ENCODE data around the gene UNC45A. TPM values are rescaled to one million over a fixed set of nuclear protein-coding genes. Genes with fewer than 3 reads are reported as not detected.

Gene UNC45A
- total RNA-seq, 1 donor from 2014 or later: 67.0 TPM

DNA sequence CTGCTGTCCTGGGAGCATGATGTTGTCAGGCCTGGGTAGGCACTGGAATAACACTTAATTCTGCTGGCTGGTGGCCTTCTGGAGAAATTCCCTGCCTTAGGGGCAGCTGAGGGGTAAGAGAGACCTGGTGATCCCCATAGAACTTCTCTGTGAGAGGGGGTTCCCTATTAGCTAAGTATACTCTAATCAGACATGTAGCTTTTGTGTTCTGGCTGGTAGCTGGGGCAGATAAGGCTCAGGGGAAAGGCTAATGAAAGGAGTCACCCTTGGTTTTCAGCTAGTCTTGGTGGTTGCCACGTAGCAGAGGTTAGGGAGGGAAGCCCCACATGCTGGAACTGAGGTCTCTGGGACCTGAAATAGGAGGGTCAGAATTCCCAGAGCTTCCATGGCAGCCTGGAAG is 1.8 kb upstream of the UNC45A start:
- Mint-ChIP-seq H3K27ac (peak overlapping the region; percentile 74), H3K27me3 (no peaks in the 10 kb centered on the region), H3K9me3 (no peaks in the 10 kb centered on the region), H3K36me3 (ENCODE audit: low read depth) (peaks cover 16% of the 10 kb centered on the region), H3K4me3 (peak overlapping the region; percentile 17), H3K4me1 (peaks cover 48% of the 10 kb centered on the region)
- intact Hi-C loops (cut with micrococcal nuclease): loop anchor here (2.0 to 10.0 kb wide), 6 partner anchors 61 to 1598 kb away; partner anchors contain the start of genes CIB1, IQGAP1 and POLG
- no peak for DNase-seq

- Mint-ChIP-seq H3K4me3 (peak overlapping the region; percentile 81), H3K36me3 (ENCODE audit: low read depth) (peaks cover 21% of the 10 kb centered on the region), H3K27me3 (no peaks in the 10 kb centered on the region), H3K9me3 (no peaks in the 10 kb centered on the region), H3K27ac (peak overlapping the region; percentile 89), H3K4me1 (peaks cover 42% of the 10 kb centered on the region)
- intact Hi-C loops (cut with micrococcal nuclease): loop anchor here (1.0 to 10.0 kb wide), 8 partner anchors 32 to 1600 kb away; partner anchors contain the start of genes BLM, IQGAP1 and POLG
- DNase-seq: peak; percentile 96
Observed at GRCh38 chr15:90934256-90934948, 683 bp upstream of the UNC45A start.

GRCh38 chr15:90936823-90937222 is 1.7 kb downstream of the UNC45A start:
- no peak for DNase-seq
- Mint-ChIP-seq H3K36me3 (ENCODE audit: low read depth) (peaks cover 35% of the 10 kb centered on the region), H3K9me3 (no peaks in the 10 kb centered on the region), H3K4me1 (peaks cover 28% of the 10 kb centered on the region), H3K27ac (peak overlapping the region; percentile 89), H3K27me3 (no peaks in the 10 kb centered on the region), H3K4me3 (peak overlapping the region; percentile 81)
- intact Hi-C loops (cut with micrococcal nuclease): loop anchor here (10.0 kb wide), 2 partner anchors 552 to 1602 kb away; partner anchors contain the start of genes IQGAP1 and POLG

- Mint-ChIP-seq H3K4me1 (peaks cover 21% of the 10 kb centered on the region), H3K9me3 (no peaks in the 10 kb centered on the region), H3K36me3 (ENCODE audit: low read depth) (peaks cover 43% of the 10 kb centered on the region)
Observed at GRCh38 chr15:90938261-90938660, 3.2 kb downstream of the UNC45A start.

GRCh38 chr15:90939756-90940155 is 4.7 kb downstream of the UNC45A start:
- Mint-ChIP-seq H3K4me3 (no peak overlapping the region), H3K27ac (no peak overlapping the region), H3K27me3 (no peaks in the 10 kb centered on the region), H3K9me3 (no peaks in the 10 kb centered on the region), H3K4me1 (peaks cover 13% of the 10 kb centered on the region), H3K36me3 (ENCODE audit: low read depth) (peaks cover 50% of the 10 kb centered on the region)
- intact Hi-C loops (cut with micrococcal nuclease): loop anchor here (10.0 kb wide), 2 partner anchors 555 to 1605 kb away; partner anchors contain the start of genes IQGAP1 and POLG
- DNase-seq: no peak

More at GRCh38 chr15:90938261-90938660, 3.2 kb downstream of the UNC45A start:
- no peaks in the 10 kb centered on the region for H3K27me3 Mint-ChIP-seq
- no peak overlapping the region for H3K27ac Mint-ChIP-seq
- intact Hi-C loops (cut with micrococcal nuclease): loop anchor here (10.0 kb wide), 2 partner anchors 553 to 1603 kb away; partner anchors contain the start of genes IQGAP1 and POLG
- no peak overlapping the region for H3K4me3 Mint-ChIP-seq
- no peak for DNase-seq

- DNase-seq: no peak
- no peak overlapping the region for H3K27ac Mint-ChIP-seq
- intact Hi-C loops (cut with micrococcal nuclease): no loop called here
- peaks cover 56% of the 10 kb centered on the region for H3K36me3 Mint-ChIP-seq (ENCODE audit: low read depth)
- H3K4me3 Mint-ChIP-seq: no peak overlapping the region
- H3K9me3 Mint-ChIP-seq: no peaks in the 10 kb centered on the region
- no peaks in the 10 kb centered on the region for H3K27me3 Mint-ChIP-seq
- H3K4me1 Mint-ChIP-seq: peaks cover 11% of the 10 kb centered on the region
Observed at GRCh38 chr15:90941038-90941437, 6.0 kb downstream of the UNC45A start.

DNA sequence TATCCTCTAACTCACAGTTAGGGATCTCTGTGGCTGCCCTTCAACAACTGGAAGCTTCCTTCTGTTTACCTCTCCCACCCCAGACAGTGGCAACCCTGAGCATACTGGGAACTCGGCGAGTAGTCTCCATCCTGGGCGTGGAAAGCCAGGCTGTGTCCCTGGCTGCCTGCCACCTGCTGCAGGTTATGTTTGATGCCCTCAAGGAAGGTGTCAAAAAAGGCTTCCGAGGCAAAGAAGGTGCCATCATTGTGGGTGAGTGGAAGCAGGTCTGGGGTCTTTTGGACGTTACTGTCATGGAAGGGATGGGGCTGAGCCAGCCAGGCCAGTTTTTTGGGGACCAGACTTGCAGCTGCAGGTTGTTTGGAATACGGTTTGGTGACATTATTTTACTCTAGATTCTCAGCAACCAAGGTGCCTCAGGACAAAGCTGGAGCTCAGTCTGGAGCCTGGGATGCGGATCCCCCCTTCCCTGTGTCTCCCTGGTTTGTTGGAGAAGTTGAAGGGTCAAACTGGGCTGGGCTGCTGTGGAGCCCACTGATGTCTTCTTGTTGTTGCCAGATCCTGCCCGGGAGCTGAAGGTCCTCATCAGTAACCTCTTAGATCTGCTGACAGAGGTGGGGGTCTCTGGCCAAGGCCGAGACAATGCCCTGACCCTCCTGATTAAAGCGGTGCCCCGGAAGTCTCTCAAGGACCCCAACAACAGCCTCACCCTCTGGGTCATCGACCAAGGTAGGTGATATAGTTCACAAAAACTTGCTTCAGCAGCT is 7.5 kb downstream of the UNC45A start:
- H3K9me3 Mint-ChIP-seq: no peaks in the 10 kb centered on the region
- no peak overlapping the region for H3K27ac Mint-ChIP-seq
- H3K36me3 Mint-ChIP-seq (ENCODE audit: low read depth): peaks cover 53% of the 10 kb centered on the region
- no peak overlapping the region for H3K4me3 Mint-ChIP-seq
- intact Hi-C loops (cut with micrococcal nuclease): no loop called here
- no peaks in the 10 kb centered on the region for H3K27me3 Mint-ChIP-seq
- H3K4me1 Mint-ChIP-seq: peaks cover 2% of the 10 kb centered on the region
- DNase-seq: no peak

DNA sequence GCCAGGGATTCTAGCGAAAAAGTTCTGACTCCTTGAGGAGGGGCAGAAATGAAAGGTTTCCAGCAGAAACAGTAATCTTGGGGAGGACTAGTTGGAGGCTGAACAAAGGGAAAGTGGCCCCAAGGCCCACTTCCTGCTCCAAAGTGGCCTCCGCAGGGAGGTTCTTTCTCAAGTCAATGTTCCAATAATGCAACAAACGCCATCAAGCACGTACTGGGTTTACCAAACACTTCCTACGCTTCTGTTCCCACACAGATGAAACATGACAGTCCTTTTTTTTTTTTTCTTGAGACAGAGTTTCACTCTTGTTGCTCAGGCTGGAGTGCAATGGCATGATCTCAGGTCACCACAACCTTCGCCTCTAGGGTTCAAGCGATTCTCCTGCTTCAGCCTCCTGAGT is 10.0 kb downstream of the UNC45A start:
- Mint-ChIP-seq H3K27me3 (no peaks in the 10 kb centered on the region), H3K9me3 (no peaks in the 10 kb centered on the region), H3K4me3 (no peak overlapping the region), H3K4me1 (peaks cover 2% of the 10 kb centered on the region), H3K36me3 (ENCODE audit: low read depth) (peaks cover 47% of the 10 kb centered on the region), H3K27ac (no peak overlapping the region)
- DNase-seq: no peak
- intact Hi-C loops (cut with micrococcal nuclease): no loop called here

GRCh38 chr15:90946538-90946937 is 11.5 kb downstream of the UNC45A start:
- no peaks in the 10 kb centered on the region for H3K4me1 Mint-ChIP-seq
- intact Hi-C loops (cut with micrococcal nuclease): no loop called here
- no peak overlapping the region for H3K27ac Mint-ChIP-seq
- H3K27me3 Mint-ChIP-seq: no peaks in the 10 kb centered on the region
- no peak overlapping the region for H3K4me3 Mint-ChIP-seq
- DNase-seq: no peak
- H3K9me3 Mint-ChIP-seq: no peaks in the 10 kb centered on the region
- H3K36me3 Mint-ChIP-seq (ENCODE audit: low read depth): peaks cover 45% of the 10 kb centered on the region

- Mint-ChIP-seq H3K9me3 (no peaks in the 10 kb centered on the region), H3K27me3 (no peaks in the 10 kb centered on the region), H3K36me3 (ENCODE audit: low read depth) (peaks cover 47% of the 10 kb centered on the region), H3K27ac (no peak overlapping the region), H3K4me1 (no peaks in the 10 kb centered on the region), H3K4me3 (no peak overlapping the region)
- intact Hi-C loops (cut with micrococcal nuclease): no loop called here
- DNase-seq: no peak
Observed at GRCh38 chr15:90946941-90947576, 12.0 kb downstream of the UNC45A start.

- DNase-seq: no peak
- peaks cover 1% of the 10 kb centered on the region for H3K4me1 Mint-ChIP-seq
- H3K9me3 Mint-ChIP-seq: no peaks in the 10 kb centered on the region
- H3K36me3 Mint-ChIP-seq (ENCODE audit: low read depth): peaks cover 49% of the 10 kb centered on the region
- H3K27ac Mint-ChIP-seq: no peak overlapping the region
- H3K27me3 Mint-ChIP-seq: no peaks in the 10 kb centered on the region
- intact Hi-C loops (cut with micrococcal nuclease): no loop called here
- no peak overlapping the region for H3K4me3 Mint-ChIP-seq
Observed at GRCh38 chr15:90947577-90948357, 12.7 kb downstream of the UNC45A start.

DNA sequence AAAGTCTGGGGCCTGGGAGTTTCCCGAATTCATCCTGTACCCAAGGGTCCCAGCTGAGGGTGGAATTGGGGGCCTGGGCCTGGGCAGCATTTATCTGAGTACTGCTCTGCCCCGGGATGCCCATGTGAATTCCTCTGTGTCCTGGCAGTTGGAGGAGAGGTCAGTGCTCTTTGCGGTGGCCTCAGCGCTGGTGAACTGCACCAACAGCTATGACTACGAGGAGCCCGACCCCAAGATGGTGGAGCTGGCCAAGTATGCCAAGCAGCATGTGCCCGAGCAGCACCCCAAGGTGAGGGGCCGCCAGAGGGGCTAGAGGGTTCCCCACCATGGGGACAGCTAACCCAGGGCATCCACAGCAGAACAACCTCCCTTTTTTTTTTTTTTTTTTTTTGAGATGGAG is 13.4 kb downstream of the UNC45A start:
- Mint-ChIP-seq H3K4me3 (no peak overlapping the region), H3K27me3 (no peaks in the 10 kb centered on the region), H3K27ac (no peak overlapping the region), H3K9me3 (no peaks in the 10 kb centered on the region), H3K36me3 (ENCODE audit: low read depth) (peaks cover 52% of the 10 kb centered on the region), H3K4me1 (peaks cover 1% of the 10 kb centered on the region)
- no peak for DNase-seq
- intact Hi-C loops (cut with micrococcal nuclease): no loop called here

DNA sequence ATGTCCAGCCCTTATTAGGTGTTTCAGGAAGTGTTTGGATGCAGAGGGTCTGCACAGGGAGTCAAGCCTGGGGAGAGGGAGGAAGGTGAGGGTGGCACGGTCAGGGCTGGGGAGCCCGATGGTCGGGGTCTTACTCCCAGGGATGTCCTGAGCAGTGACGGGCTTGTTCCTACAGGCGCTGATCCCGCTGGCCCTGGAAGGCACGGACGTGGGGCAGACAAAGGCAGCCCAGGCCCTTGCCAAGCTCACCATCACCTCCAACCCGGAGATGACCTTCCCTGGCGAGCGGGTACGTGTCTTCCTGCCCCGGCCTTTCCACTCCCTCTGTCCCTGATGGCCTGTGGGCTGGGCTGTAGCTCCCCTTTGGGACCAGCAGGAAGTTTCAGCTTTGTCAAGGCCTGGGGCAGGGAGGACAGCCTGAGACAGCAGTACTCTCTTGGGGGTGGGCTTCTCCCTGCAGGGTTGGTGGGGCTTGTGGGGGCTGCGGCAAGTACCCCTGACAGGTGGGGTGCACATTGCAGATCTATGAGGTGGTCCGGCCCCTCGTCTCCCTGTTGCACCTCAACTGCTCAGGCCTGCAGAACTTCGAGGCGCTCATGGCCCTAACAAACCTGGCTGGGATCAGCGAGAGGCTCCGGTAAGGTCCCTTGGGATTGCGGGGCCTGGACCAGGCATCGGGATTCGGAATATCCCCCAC is 15.0 kb downstream of the UNC45A start:
- Mint-ChIP-seq H3K4me1 (peaks cover 5% of the 10 kb centered on the region), H3K4me3 (no peak overlapping the region), H3K27me3 (no peaks in the 10 kb centered on the region), H3K36me3 (ENCODE audit: low read depth) (peaks cover 48% of the 10 kb centered on the region), H3K9me3 (no peaks in the 10 kb centered on the region), H3K27ac (no peak overlapping the region)
- intact Hi-C loops (cut with micrococcal nuclease): no loop called here
- no peak for DNase-seq
